K562 (cell line): ENCODE data around the gene RPL26. TPM values are rescaled to one million over a fixed set of nuclear protein-coding genes. Genes with fewer than 3 reads are reported as not detected.

Experiments
- AFF1 ChIP-seq, 2 experiments: fragments of 450-650 bp; IDR thresholded peaks; 2 replicates each; pipeline ENCODE4 v1.6.1; 2018; ENCODE audit warnings: mild to moderate bottlenecking in 2 of 2, low read depth in 1 of 2; ENCODE audit not compliant: partially characterized antibody in 2 of 2
- CC2D1A ChIP-seq: fragments of 450-650 bp; IDR thresholded peaks from 2 replicates; pipeline ENCODE4 v1.6.1; 2017; ENCODE audit warnings: mild to moderate bottlenecking
- JUNB ChIP-seq: fragments of 450-650 bp; formaldehyde crosslinking; conservative IDR thresholded peaks from 2 replicates; pipeline ENCODE4 v1.4.0; 2020; ENCODE audit warnings: mild to moderate bottlenecking
- MNT ChIP-seq, 2 experiments: fragments of 450-650 bp; conservative IDR thresholded peaks; 2 replicates each; pipeline ENCODE4 v1.6.1; 2017; ENCODE audit warnings: mild to moderate bottlenecking in 2 of 2, moderate library complexity in 2 of 2
- NR1H2 ChIP-seq: sonication (generic); formaldehyde crosslinking; IDR thresholded peaks from 2 replicates; pipeline ENCODE4 v1.4.0; 2020; ENCODE audit warnings: mild to moderate bottlenecking, missing genetic modification reagents
- PATZ1 ChIP-seq: fragments of 250-450 bp; sonication (Bioruptor Pico); IDR thresholded peaks from 2 replicates; pipeline ENCODE4 v1.5.0; 2020; ENCODE audit warnings: mild to moderate bottlenecking, borderline replicate concordance
- RB1 ChIP-seq: fragments of 450-650 bp; IDR thresholded peaks from 2 replicates; pipeline ENCODE4 v1.6.1; 2017; ENCODE audit warnings: low read depth, mild to moderate bottlenecking
- SAFB ChIP-seq: fragments of 200-400 bp; formaldehyde crosslinking; IDR thresholded peaks from 2 replicates; pipeline ENCODE4 v1.6.1; 2017; ENCODE audit warnings: low read depth, low read length, borderline replicate concordance
- SIN3B ChIP-seq: fragments of 450-650 bp; IDR thresholded peaks from 2 replicates; pipeline ENCODE4 v1.6.1; 2017; ENCODE audit warnings: low read depth, mild to moderate bottlenecking, moderate library complexity
- SNAPC5 ChIP-seq: fragments of 250-450 bp; sonication (Bioruptor Pico); IDR thresholded peaks from 2 replicates; pipeline ENCODE4 v1.8.0; 2021; ENCODE audit warnings: moderate library complexity, mild to moderate bottlenecking, inconsistent platforms
- TAF15 ChIP-seq: fragments of 200-400 bp; formaldehyde crosslinking; IDR thresholded peaks from 2 replicates; pipeline ENCODE4 v1.6.1; 2017; ENCODE audit warnings: mild to moderate bottlenecking, low read depth, low read length, moderate library complexity
- TFAP4 ChIP-seq: sonication (generic); formaldehyde crosslinking; IDR thresholded peaks from 2 replicates; pipeline ENCODE4 v1.8.0; 2022; ENCODE audit warnings: missing genetic modification reagents, mild to moderate bottlenecking, moderate library complexity, borderline replicate concordance
- TOE1 ChIP-seq, 2 experiments: fragments of 450-650 bp in 1 of 2; sonication (generic) in 1 of 2; formaldehyde crosslinking in 1 of 2; IDR thresholded peaks; 2 replicates each; pipeline versions ENCODE4 v1.7.1 to v1.8.0; 2016 to 2022; ENCODE audit warnings: borderline replicate concordance in 2 of 2, mild to moderate bottlenecking in 2 of 2, antibody characterized with exemption in 1 of 2, inconsistent platforms in 1 of 2, low read depth in 1 of 2, missing genetic modification reagents in 1 of 2, moderate library complexity in 1 of 2
- ZFX ChIP-seq: sonication (generic); formaldehyde crosslinking; IDR thresholded peaks from 2 replicates; pipeline ENCODE4 v1.8.0; 2022; ENCODE audit warnings: mild to moderate bottlenecking, missing genetic modification reagents, moderate library complexity
- ZNF143 ChIP-seq: sonication (generic); formaldehyde crosslinking; IDR thresholded peaks from 2 replicates; pipeline ENCODE4 v1.9.0; 2022; ENCODE audit warnings: mild to moderate bottlenecking, missing genetic modification reagents
- ZNF23 ChIP-seq: fragments of 250-450 bp; sonication (Bioruptor Pico); IDR thresholded peaks from 2 replicates; pipeline ENCODE4 v1.4.0; 2020; ENCODE audit warnings: mild to moderate bottlenecking
- polyA plus RNA-seq, 8 experiments: library from polyadenylated mRNA; depleted of rRNA in 4 of 8; stranded (reverse) in 5 of 8; unstranded in 3 of 8; fragments of >200 nt; fragmentation: Nextera tagmentation in 2 of 8; fragmentation: Illumina TruSeq in 1 of 8; extraction: Ambion mirVana in 2 of 8; extraction: Trizol in 1 of 8; gene quantifications; 2 replicates each; pipeline versions ENCODE4 v1.2.1 to v1.2.3, GENCODE V29; 2011 to 2014; ENCODE audit warnings: inconsistent platforms in 1 of 8, missing spikeins in 1 of 8
- total RNA-seq, 7 experiments: library from RNA; depleted of rRNA in 6 of 7; stranded (reverse); fragments of >200 nt in 6 of 7; fragmentation: Illumina TruSeq in 2 of 7; extraction: Trizol in 2 of 7; gene quantifications; 2 replicates each; pipeline versions ENCODE4 v1.2.1 to v1.2.3, GENCODE V29; 2011 to 2021; ENCODE audit warnings: low replicate concordance in 1 of 7

The RPL26 gene
- total and polyA plus RNA-seq, 9 of the 15 experiments (the other 6 are each of a cell fraction or from before 2014, with no cell fraction given): 1,474 to 4,074 (median 2,904) TPM

- TF ChIP-seq SNAPC5 (CRISPR knock-in tag) (no peak), TOE1 (IDR thresholded peaks at IDR 0.05; ENCODE audit: borderline replicate concordance) (peak; percentile 87), TOE1 (CRISPR knock-in tag; IDR thresholded peaks at IDR 0.05; ENCODE audit: borderline replicate concordance, low read depth) (no peak), TFAP4 (CRISPR knock-in tag) (peak; percentile 62), SAFB (peak; percentile 85), SIN3B (0 out of 2 replicates have a peak, but pooled peaks have one; percentile 44), ZNF23 (CRISPR knock-in tag) (no peak), CC2D1A (peak; percentile 85), JUNB (CRISPR knock-in tag) (no peak), AFF1 (IDR thresholded peaks at IDR 0.05; ENCODE audit: low read depth in 1 of 2, partially characterized antibody in 2 of 2) (peak; percentile 53 to 69), NR1H2 (CRISPR knock-in tag) (no peak), ZNF143 (peak; percentile 61; the same call in 1 of the 2 replicates), TAF15 (no peak), PATZ1 (no peak), MNT (conservative IDR thresholded peaks at IDR 0.05) (peak; percentile 81 to 88), ZFX (peak; percentile 57), RB1 (peak; percentile 67; the same call in 1 of the 2 replicates)
These were observed at the start of gene RPL26 (continued) for GRCh38 chr17:8383143-8383822.
